ENCODE measurements around the gene CADPS2.

Gene CADPS2

GRCh38 chr7:122658856-122659255, 227.4 kb downstream of the CADPS2 start:
- Histone ChIP-seq H3K36me3 (ENCODE audit: low read length) (no peaks in the 10 kb centered on the region), H4K20me1 (ENCODE audit: low read depth, low read length) (no peaks in the 10 kb centered on the region), H3K9ac (ENCODE audit: low read length) (no peak overlapping the region), H3K9me2 (replicated peaks; ENCODE audit: insufficient read depth, low read length) (no peaks in the 10 kb centered on the region), H3K9me3 (ENCODE audit: insufficient read depth, low read length) (no peaks in the 10 kb centered on the region), H2AFZ (ENCODE audit: low read depth, low read length, severe bottlenecking) (no peak overlapping the region), H3K4me3 (ENCODE audit: insufficient read depth, low read length, poor library complexity, severe bottlenecking) (no peak overlapping the region), H3K27me3 (ENCODE audit: low read length) (no peaks in the 10 kb centered on the region), H3K79me2 (ENCODE audit: insufficient read depth, low read length) (no peaks in the 10 kb centered on the region), H3K4me2 (ENCODE audit: low read depth, low read length, poor library complexity, severe bottlenecking) (no peak overlapping the region), H3F3A (ENCODE audit: insufficient read depth) (no peaks in the 10 kb centered on the region), H3K27ac (ENCODE audit: low read depth, low read length) (no peak overlapping the region)
- no peak for TF ChIP-seq CTCF (IDR thresholded peaks at IDR 0.05; ENCODE audit: insufficient read depth, low read length, poor library complexity, severe bottlenecking)
- no peak for TF ChIP-seq EZH2phosphoT487 (conservative IDR thresholded peaks at IDR 0.05; ENCODE audit: low read length)

- H3K27ac ChIP-seq (ENCODE audit: low read depth, low read length): no peak overlapping the region
- no peaks in the 10 kb centered on the region for H3F3A ChIP-seq (ENCODE audit: insufficient read depth)
- H3K9me3 ChIP-seq (ENCODE audit: insufficient read depth, low read length): no peaks in the 10 kb centered on the region
- H3K4me2 ChIP-seq (ENCODE audit: low read depth, low read length, poor library complexity, severe bottlenecking): no peak overlapping the region
- no peak overlapping the region for H2AFZ ChIP-seq (ENCODE audit: low read depth, low read length, severe bottlenecking)
- no peaks in the 10 kb centered on the region for H3K27me3 ChIP-seq (ENCODE audit: low read length)
- H3K4me3 ChIP-seq (ENCODE audit: insufficient read depth, low read length, poor library complexity, severe bottlenecking): no peak overlapping the region
- no peaks in the 10 kb centered on the region for H3K36me3 ChIP-seq (ENCODE audit: low read length)
- no peaks in the 10 kb centered on the region for H4K20me1 ChIP-seq (ENCODE audit: low read depth, low read length)
- no peaks in the 10 kb centered on the region for H3K9me2 ChIP-seq (replicated peaks; ENCODE audit: insufficient read depth, low read length)
- TF ChIP-seq CTCF (IDR thresholded peaks at IDR 0.05; ENCODE audit: insufficient read depth, low read length, poor library complexity, severe bottlenecking): no peak
- TF ChIP-seq EZH2phosphoT487 (conservative IDR thresholded peaks at IDR 0.05; ENCODE audit: low read length): no peak
- H3K9ac ChIP-seq (ENCODE audit: low read length): no peak overlapping the region
- H3K79me2 ChIP-seq (ENCODE audit: insufficient read depth, low read length): no peaks in the 10 kb centered on the region
Observed at GRCh38 chr7:122653685-122654084, 232.6 kb downstream of the CADPS2 start.

- TF ChIP-seq EZH2phosphoT487 (conservative IDR thresholded peaks at IDR 0.05; ENCODE audit: low read length): no peak
- no peak for TF ChIP-seq CTCF (IDR thresholded peaks at IDR 0.05; ENCODE audit: insufficient read depth, low read length, poor library complexity, severe bottlenecking)
- Histone ChIP-seq H3K36me3 (ENCODE audit: low read length) (no peaks in the 10 kb centered on the region), H2AFZ (ENCODE audit: low read depth, low read length, severe bottlenecking) (no peak overlapping the region), H3K4me3 (ENCODE audit: insufficient read depth, low read length, poor library complexity, severe bottlenecking) (no peak overlapping the region), H3K9ac (ENCODE audit: low read length) (no peak overlapping the region), H3K27me3 (ENCODE audit: low read length) (no peaks in the 10 kb centered on the region), H3K79me2 (ENCODE audit: insufficient read depth, low read length) (no peaks in the 10 kb centered on the region), H3K9me2 (replicated peaks; ENCODE audit: insufficient read depth, low read length) (no peaks in the 10 kb centered on the region), H3K9me3 (ENCODE audit: insufficient read depth, low read length) (no peaks in the 10 kb centered on the region), H4K20me1 (ENCODE audit: low read depth, low read length) (no peaks in the 10 kb centered on the region), H3F3A (ENCODE audit: insufficient read depth) (no peaks in the 10 kb centered on the region), H3K4me2 (ENCODE audit: low read depth, low read length, poor library complexity, severe bottlenecking) (no peak overlapping the region), H3K27ac (ENCODE audit: low read depth, low read length) (no peak overlapping the region)
Observed at GRCh38 chr7:122652876-122653275, 233.4 kb downstream of the CADPS2 start.
